ENCODE results near the gene ZFP36L2. TPM values are rescaled to one million over a fixed set of nuclear protein-coding genes. Genes with fewer than 3 reads are reported as not detected.

Gene ZFP36L2
- total and polyA plus RNA-seq, 9 of the 15 experiments (the other 6 are each of a cell fraction or from before 2014, with no cell fraction given): 4.1 to 60.6 (median 20.3) TPM

- H3K4me3 ChIP-seq: no peak overlapping the region
- POLR2A ChIA-PET: interaction anchor here (1.8 kb wide), 2 partner anchors 11 to 14 kb away, joined by 5 to 9 read pairs; no protein-coding TSS in a partner anchor
These were observed 18.7 kb downstream of the ZFP36L2 start for GRCh38 chr2:43207553-43208300.

More at GRCh38 chr2:43207553-43208300, 18.7 kb downstream of the ZFP36L2 start:
- H3K4me1 ChIP-seq (replicated peaks in 1 of 2; ENCODE audit: control insufficient read depth in 2 of 2, insufficient read depth in 2 of 2, low read length in 2 of 2): peaks cover 20 to 35% of the 10 kb centered on the region in 2 experiments
- in situ Hi-C loops (cut with MboI): no loop called here
- H2AFZ ChIP-seq (ENCODE audit: low read depth, low read length): no peak overlapping the region
- no peaks in the 10 kb centered on the region for H3K9me3 ChIP-seq (replicated peaks; ENCODE audit: control insufficient read depth, insufficient read depth, low read depth, low read length)
- peak; percentile 44 for ATAC-seq
- CTCF ChIA-PET (ENCODE audit: low intra/inter-chr PET ratio): no interaction called here
- no peaks in the 10 kb centered on the region for H3K9me1 ChIP-seq (ENCODE audit: control insufficient read depth, insufficient read depth, low read length)
- BruUV-seq (replicated peaks): no TSS peak
- peak overlapping the region in 1 of 2 experiments; percentile 19; a peak in 1 of 4 replicates for H3K9ac ChIP-seq (ENCODE audit: insufficient read depth in 1 of 2, low read depth in 2 of 2, low read length in 2 of 2)
- no peaks in the 10 kb centered on the region for H3K27me3 ChIP-seq (ENCODE audit: control insufficient read depth in 2 of 2, insufficient read depth in 2 of 2, low read length in 2 of 2)
- intact Hi-C loops (cut with micrococcal nuclease): no loop called here
- 44% methylated on average over 9 of the region's 9 CpGs for WGBS (ENCODE audit: insufficient coverage, low coverage, missing lambda C conversion rate)
- H3K79me2 ChIP-seq (ENCODE audit: control insufficient read depth, insufficient read depth, low read length): no peaks in the 10 kb centered on the region
- TF ChIP-seq ARID2 (IDR thresholded peaks at IDR 0.05) (no peak), XRCC3 (IDR thresholded peaks at IDR 0.05) (no peak), CEBPZ (IDR thresholded peaks at IDR 0.05; ENCODE audit: borderline replicate concordance, low read depth, low read length) (no peak), ZFP36 (IDR thresholded peaks at IDR 0.05; ENCODE audit: low read depth, low read length, partially characterized antibody) (peak; percentile 70), GABPA (tag; conservative IDR thresholded peaks at IDR 0.05; ENCODE audit: low read depth) (no peak), ZNF696 (CRISPR knock-in tag; conservative IDR thresholded peaks at IDR 0.05) (no peak)
- TF ChIP-seq, protein P1, sequence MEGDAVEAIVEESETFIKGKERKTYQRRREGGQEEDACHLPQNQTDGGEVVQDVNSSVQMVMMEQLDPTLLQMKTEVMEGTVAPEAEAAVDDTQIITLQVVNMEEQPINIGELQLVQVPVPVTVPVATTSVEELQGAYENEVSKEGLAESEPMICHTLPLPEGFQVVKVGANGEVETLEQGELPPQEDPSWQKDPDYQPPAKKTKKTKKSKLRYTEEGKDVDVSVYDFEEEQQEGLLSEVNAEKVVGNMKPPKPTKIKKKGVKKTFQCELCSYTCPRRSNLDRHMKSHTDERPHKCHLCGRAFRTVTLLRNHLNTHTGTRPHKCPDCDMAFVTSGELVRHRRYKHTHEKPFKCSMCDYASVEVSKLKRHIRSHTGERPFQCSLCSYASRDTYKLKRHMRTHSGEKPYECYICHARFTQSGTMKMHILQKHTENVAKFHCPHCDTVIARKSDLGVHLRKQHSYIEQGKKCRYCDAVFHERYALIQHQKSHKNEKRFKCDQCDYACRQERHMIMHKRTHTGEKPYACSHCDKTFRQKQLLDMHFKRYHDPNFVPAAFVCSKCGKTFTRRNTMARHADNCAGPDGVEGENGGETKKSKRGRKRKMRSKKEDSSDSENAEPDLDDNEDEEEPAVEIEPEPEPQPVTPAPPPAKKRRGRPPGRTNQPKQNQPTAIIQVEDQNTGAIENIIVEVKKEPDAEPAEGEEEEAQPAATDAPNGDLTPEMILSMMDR (IDR thresholded peaks at IDR 0.05 in 2 of 3, conservative IDR thresholded peaks at IDR 0.05 in 1 of 3; ENCODE audit: insufficient read depth in 2 of 3, low read depth in 1 of 3, low read length in 3 of 3): 0 out of 6 replicates have a peak, but pooled peaks of 2 of the 3 experiments have one; percentile 12 to 15
- DNase-seq (ENCODE audit: extremely low read depth in 1 of 4, low spot score in 3 of 4): peak in 1 of 4 experiments; percentile 47
- no peaks in the 10 kb centered on the region for H4K20me1 ChIP-seq (replicated peaks; ENCODE audit: control insufficient read depth, insufficient read depth, low read length)
- no peak overlapping the region for H3K4me2 ChIP-seq (ENCODE audit: insufficient read depth, low read length)
- no peaks in the 10 kb centered on the region for H3K36me3 ChIP-seq (ENCODE audit: control insufficient read depth, insufficient read depth, low read length)
- no peak for FAIRE-seq
- H3K27ac ChIP-seq (ENCODE audit: extremely low read depth, low read depth, low read length): no peak overlapping the region

Data from K562 (cell line).